ENCODE results near the gene ANK2. TPM values are rescaled to one million over a fixed set of nuclear protein-coding genes. Genes with fewer than 3 reads are reported as not detected.

Gene ANK2
- total and polyA plus RNA-seq, 2 experiments from 2014 or later, result 7.7 to 40.4 TPM

DNA sequence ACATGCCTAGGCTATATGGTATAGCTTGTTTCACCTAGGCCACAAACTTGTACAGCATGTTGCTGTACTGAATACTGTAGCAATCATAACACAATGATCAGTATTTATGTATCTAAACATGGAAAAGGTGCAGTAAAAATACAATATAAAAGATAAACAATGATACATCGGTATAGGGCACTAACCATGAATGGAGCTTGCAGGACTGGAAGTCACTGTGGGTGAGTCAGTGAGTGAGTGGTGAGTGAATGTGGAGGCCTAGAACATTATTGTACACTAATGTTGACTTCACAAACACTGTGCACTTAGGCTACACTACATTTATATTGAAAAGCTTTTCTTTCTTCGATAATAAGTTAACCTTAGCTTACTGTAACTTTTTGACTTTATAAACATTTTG is 45.6 kb upstream of the ANK2 start:
- H3K79me2 ChIP-seq (replicated peaks; ENCODE audit: insufficient read depth), result no peaks in the 10 kb centered on the region
- H3K4me3 Mint-ChIP-seq, result no peak overlapping the region
- no peaks in the 10 kb centered on the region for H4K20me1 ChIP-seq (replicated peaks; ENCODE audit: insufficient read depth)
- H3K27me3 Mint-ChIP-seq (ENCODE audit: insufficient read depth, low read depth, poor library complexity), result no peaks in the 10 kb centered on the region
- no peak overlapping the region for H3K4me3 ChIP-seq
- H3K4me1 Mint-ChIP-seq, result peaks cover 14% of the 10 kb centered on the region; the same call in 2 of the 3 replicates
- H3K4me2 ChIP-seq, result no peak overlapping the region
- no peaks in the 10 kb centered on the region for H3K4me1 ChIP-seq (ENCODE audit: insufficient read depth)
- DNase-seq (ENCODE audit: low spot score), result no peak
- ATAC-seq, result no peak
- H3K36me3 Mint-ChIP-seq (ENCODE audit: low read depth), result no peaks in the 10 kb centered on the region
- TF ChIP-seq POLR2AphosphoS5 (IDR thresholded peaks at IDR 0.05; ENCODE audit: low read depth), result no peak
- TF ChIP-seq STAT1 (IDR thresholded peaks at IDR 0.05; ENCODE audit: unreplicated experiment), result no peak
- no peak for TF ChIP-seq ZNF114 (CRISPR knock-in tag; IDR thresholded peaks at IDR 0.05)
- no peaks in the 10 kb centered on the region for H3K36me3 ChIP-seq (ENCODE audit: insufficient read depth)
- H3K27me3 ChIP-seq (ENCODE audit: insufficient read depth), result no peaks in the 10 kb centered on the region
- no peak overlapping the region for H3K27ac Mint-ChIP-seq
- H3F3A ChIP-seq (replicated peaks; ENCODE audit: low read depth), result 0 out of 2 replicates have a peak, but pooled peaks cover 3% of the 10 kb centered on the region
- no peak overlapping the region for H2AFZ ChIP-seq
- H3K9me3 Mint-ChIP-seq, result no peaks in the 10 kb centered on the region
- no peaks in the 10 kb centered on the region for H3K9me2 ChIP-seq (ENCODE audit: insufficient read depth)
- no peak overlapping the region for H3K27ac ChIP-seq (ENCODE audit: low read depth)

DNA sequence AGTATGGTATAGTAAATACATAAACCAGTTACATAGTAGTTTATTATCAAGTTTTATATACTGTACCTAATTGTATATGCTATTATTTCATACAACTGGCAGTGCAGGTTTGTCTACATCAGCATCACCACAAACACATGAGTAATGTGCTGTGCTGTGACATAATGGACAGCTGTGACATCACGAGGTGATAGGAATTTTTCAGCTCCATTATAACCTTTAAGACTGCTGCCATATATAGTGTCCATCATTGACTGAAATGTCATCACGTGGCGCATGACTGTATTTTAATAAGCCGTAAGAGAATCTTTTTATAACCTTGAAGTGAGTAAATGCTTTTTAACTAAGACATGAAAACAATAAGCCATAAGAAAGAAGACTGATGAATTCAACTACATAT is 44.8 kb upstream of the ANK2 start:
- H3K4me1 Mint-ChIP-seq, result peaks cover 7% of the 10 kb centered on the region; the same call in 2 of the 3 replicates
- Histone ChIP-seq H3K4me2 (no peak overlapping the region), H3K4me1 (ENCODE audit: insufficient read depth) (no peaks in the 10 kb centered on the region), H3K4me3 (no peak overlapping the region), H3K27me3 (ENCODE audit: insufficient read depth) (no peaks in the 10 kb centered on the region), H3K9me2 (ENCODE audit: insufficient read depth) (no peaks in the 10 kb centered on the region), H3K27ac (ENCODE audit: low read depth) (no peak overlapping the region), H4K20me1 (replicated peaks; ENCODE audit: insufficient read depth) (no peaks in the 10 kb centered on the region), H3K36me3 (ENCODE audit: insufficient read depth) (no peaks in the 10 kb centered on the region), H3K79me2 (replicated peaks; ENCODE audit: insufficient read depth) (no peaks in the 10 kb centered on the region), H3F3A (replicated peaks; ENCODE audit: low read depth) (0 out of 2 replicates have a peak, but pooled peaks cover 3% of the 10 kb centered on the region), H2AFZ (no peak overlapping the region)
- no peak for DNase-seq (ENCODE audit: low spot score)
- no peaks in the 10 kb centered on the region for H3K27me3 Mint-ChIP-seq (ENCODE audit: insufficient read depth, low read depth, poor library complexity)
- no peaks in the 10 kb centered on the region for H3K36me3 Mint-ChIP-seq (ENCODE audit: low read depth)
- H3K9me3 Mint-ChIP-seq, result no peaks in the 10 kb centered on the region
- H3K4me3 Mint-ChIP-seq, result no peak overlapping the region
- TF ChIP-seq EZH2phosphoT487 (IDR thresholded peaks at IDR 0.05; ENCODE audit: unreplicated experiment) (no peak), POLR2AphosphoS5 (IDR thresholded peaks at IDR 0.05; ENCODE audit: low read depth) (no peak), EZH2 (IDR thresholded peaks at IDR 0.05; ENCODE audit: low read depth, unreplicated experiment) (no peak), JUNB (IDR thresholded peaks at IDR 0.05; ENCODE audit: unreplicated experiment) (no peak), NANOG (IDR thresholded peaks at IDR 0.05; ENCODE audit: borderline replicate concordance) (no peak), ZNF114 (CRISPR knock-in tag; IDR thresholded peaks at IDR 0.05) (no peak), ZNF331 (CRISPR knock-in tag; IDR thresholded peaks at IDR 0.05; ENCODE audit: low read depth) (no peak), STAT1 (IDR thresholded peaks at IDR 0.05; ENCODE audit: unreplicated experiment) (no peak)
- TF ChIP-seq, protein P1, sequence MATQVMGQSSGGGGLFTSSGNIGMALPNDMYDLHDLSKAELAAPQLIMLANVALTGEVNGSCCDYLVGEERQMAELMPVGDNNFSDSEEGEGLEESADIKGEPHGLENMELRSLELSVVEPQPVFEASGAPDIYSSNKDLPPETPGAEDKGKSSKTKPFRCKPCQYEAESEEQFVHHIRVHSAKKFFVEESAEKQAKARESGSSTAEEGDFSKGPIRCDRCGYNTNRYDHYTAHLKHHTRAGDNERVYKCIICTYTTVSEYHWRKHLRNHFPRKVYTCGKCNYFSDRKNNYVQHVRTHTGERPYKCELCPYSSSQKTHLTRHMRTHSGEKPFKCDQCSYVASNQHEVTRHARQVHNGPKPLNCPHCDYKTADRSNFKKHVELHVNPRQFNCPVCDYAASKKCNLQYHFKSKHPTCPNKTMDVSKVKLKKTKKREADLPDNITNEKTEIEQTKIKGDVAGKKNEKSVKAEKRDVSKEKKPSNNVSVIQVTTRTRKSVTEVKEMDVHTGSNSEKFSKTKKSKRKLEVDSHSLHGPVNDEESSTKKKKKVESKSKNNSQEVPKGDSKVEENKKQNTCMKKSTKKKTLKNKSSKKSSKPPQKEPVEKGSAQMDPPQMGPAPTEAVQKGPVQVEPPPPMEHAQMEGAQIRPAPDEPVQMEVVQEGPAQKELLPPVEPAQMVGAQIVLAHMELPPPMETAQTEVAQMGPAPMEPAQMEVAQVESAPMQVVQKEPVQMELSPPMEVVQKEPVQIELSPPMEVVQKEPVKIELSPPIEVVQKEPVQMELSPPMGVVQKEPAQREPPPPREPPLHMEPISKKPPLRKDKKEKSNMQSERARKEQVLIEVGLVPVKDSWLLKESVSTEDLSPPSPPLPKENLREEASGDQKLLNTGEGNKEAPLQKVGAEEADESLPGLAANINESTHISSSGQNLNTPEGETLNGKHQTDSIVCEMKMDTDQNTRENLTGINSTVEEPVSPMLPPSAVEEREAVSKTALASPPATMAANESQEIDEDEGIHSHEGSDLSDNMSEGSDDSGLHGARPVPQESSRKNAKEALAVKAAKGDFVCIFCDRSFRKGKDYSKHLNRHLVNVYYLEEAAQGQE (IDR thresholded peaks at IDR 0.05; ENCODE audit: unreplicated experiment), result no peak
- TF ChIP-seq, protein P2, sequence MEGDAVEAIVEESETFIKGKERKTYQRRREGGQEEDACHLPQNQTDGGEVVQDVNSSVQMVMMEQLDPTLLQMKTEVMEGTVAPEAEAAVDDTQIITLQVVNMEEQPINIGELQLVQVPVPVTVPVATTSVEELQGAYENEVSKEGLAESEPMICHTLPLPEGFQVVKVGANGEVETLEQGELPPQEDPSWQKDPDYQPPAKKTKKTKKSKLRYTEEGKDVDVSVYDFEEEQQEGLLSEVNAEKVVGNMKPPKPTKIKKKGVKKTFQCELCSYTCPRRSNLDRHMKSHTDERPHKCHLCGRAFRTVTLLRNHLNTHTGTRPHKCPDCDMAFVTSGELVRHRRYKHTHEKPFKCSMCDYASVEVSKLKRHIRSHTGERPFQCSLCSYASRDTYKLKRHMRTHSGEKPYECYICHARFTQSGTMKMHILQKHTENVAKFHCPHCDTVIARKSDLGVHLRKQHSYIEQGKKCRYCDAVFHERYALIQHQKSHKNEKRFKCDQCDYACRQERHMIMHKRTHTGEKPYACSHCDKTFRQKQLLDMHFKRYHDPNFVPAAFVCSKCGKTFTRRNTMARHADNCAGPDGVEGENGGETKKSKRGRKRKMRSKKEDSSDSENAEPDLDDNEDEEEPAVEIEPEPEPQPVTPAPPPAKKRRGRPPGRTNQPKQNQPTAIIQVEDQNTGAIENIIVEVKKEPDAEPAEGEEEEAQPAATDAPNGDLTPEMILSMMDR (conservative IDR thresholded peaks at IDR 0.05; ENCODE audit: low read depth in 2 of 2), result no peak
- TF ChIP-seq, protein P3, sequence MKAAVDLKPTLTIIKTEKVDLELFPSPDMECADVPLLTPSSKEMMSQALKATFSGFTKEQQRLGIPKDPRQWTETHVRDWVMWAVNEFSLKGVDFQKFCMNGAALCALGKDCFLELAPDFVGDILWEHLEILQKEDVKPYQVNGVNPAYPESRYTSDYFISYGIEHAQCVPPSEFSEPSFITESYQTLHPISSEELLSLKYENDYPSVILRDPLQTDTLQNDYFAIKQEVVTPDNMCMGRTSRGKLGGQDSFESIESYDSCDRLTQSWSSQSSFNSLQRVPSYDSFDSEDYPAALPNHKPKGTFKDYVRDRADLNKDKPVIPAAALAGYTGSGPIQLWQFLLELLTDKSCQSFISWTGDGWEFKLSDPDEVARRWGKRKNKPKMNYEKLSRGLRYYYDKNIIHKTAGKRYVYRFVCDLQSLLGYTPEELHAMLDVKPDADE (IDR thresholded peaks at IDR 0.05), result no peak
- H3K27ac Mint-ChIP-seq, result no peak overlapping the region
- no peak for ATAC-seq
